Endothelial cell of umbilical vein (primary cell): ENCODE measurements around the gene ELOVL5.

Experiments
- CTCF ChIP-seq, 2 donors: IDR thresholded peaks; 1 replicate in 1 of 2; 2 replicates in 1 of 2; pipeline ENCODE4 v1.5.1; 2011; ENCODE audit warnings: low read length in 2 of 2, mild to moderate bottlenecking in 2 of 2, moderate library complexity in 2 of 2, control low read depth in 1 of 2, inconsistent platforms in 1 of 2, low read depth in 1 of 2; ENCODE audit not compliant: insufficient read depth in 1 of 2; ENCODE audit errors: extremely low read depth in 1 of 2
- EZH2 ChIP-seq: IDR thresholded peaks from 2 replicates; pipeline ENCODE4 v1.6.1; 2012; ENCODE audit warnings: borderline replicate concordance, low read depth, mild to moderate bottlenecking, moderate library complexity, low read length, inconsistent platforms; ENCODE audit not compliant: severe bottlenecking
- FOS ChIP-seq: IDR thresholded peaks from 2 replicates; pipeline ENCODE4 v1.6.1; 2011; ENCODE audit warnings: mild to moderate bottlenecking, low read length, moderate library complexity, borderline replicate concordance; ENCODE audit not compliant: insufficient read depth
- GATA2 ChIP-seq: IDR thresholded peaks from 2 replicates; pipeline ENCODE4 v1.7.0; 2011; ENCODE audit warnings: low read depth, mild to moderate bottlenecking, moderate library complexity, mixed read lengths, low read length; ENCODE audit not compliant: insufficient read length, insufficient read depth
- JUN ChIP-seq: IDR thresholded peaks from 2 replicates; pipeline ENCODE4 v1.6.1; 2011; ENCODE audit warnings: borderline replicate concordance, low read depth; ENCODE audit not compliant: insufficient read length, insufficient read depth
- MAX ChIP-seq: IDR thresholded peaks from 2 replicates; pipeline ENCODE4 v1.6.1; 2011; ENCODE audit not compliant: insufficient read depth, insufficient read length
- MYC ChIP-seq: IDR thresholded peaks from one replicate; pipeline ENCODE4 v1.6.1; 2011; ENCODE audit warnings: mild to moderate bottlenecking, low read depth, low read length
- POLR2A ChIP-seq: IDR thresholded peaks from 2 replicates; pipeline ENCODE4 v1.6.1; 2012; ENCODE audit warnings: low read depth, mild to moderate bottlenecking, control low read depth, low read length
- POLR2AphosphoS5 ChIP-seq: IDR thresholded peaks from 2 replicates; pipeline ENCODE4 v1.6.1; 2012; ENCODE audit warnings: low read depth, mild to moderate bottlenecking, control low read depth, low read length, moderate library complexity; ENCODE audit not compliant: insufficient read depth

GRCh38 chr6:53344969-53345368, 3.8 kb downstream of the ELOVL5 start:
- TF ChIP-seq POLR2AphosphoS5 (no peak), CTCF (IDR thresholded peaks at IDR 0.05; ENCODE audit: extremely low read depth in 1 of 2, insufficient read depth in 1 of 2, low read depth in 1 of 2, low read length in 2 of 2) (no peak), EZH2 (no peak), MAX (no peak), FOS (no peak), POLR2A (no peak), JUN (no peak), MYC (no peak), GATA2 (no peak)
